Spleen (tissue), 3 donors: Measurements from ENCODE around the gene ELMO2.

Experiments used
- POLR2A ChIP-seq, 3 donors: fragments of 450-650 bp; IDR thresholded peaks; one replicate each; pipeline ENCODE4 v1.5.1; 2017; ENCODE audit warnings: antibody characterized with exemption in 3 of 3, mild to moderate bottlenecking in 1 of 3
- POLR2AphosphoS5 ChIP-seq, 3 donors: sonication (generic); formaldehyde crosslinking; IDR thresholded peaks; one replicate each; pipeline ENCODE4 v1.5.1; 2017; ENCODE audit warnings: antibody characterized with exemption in 3 of 3

DNA sequence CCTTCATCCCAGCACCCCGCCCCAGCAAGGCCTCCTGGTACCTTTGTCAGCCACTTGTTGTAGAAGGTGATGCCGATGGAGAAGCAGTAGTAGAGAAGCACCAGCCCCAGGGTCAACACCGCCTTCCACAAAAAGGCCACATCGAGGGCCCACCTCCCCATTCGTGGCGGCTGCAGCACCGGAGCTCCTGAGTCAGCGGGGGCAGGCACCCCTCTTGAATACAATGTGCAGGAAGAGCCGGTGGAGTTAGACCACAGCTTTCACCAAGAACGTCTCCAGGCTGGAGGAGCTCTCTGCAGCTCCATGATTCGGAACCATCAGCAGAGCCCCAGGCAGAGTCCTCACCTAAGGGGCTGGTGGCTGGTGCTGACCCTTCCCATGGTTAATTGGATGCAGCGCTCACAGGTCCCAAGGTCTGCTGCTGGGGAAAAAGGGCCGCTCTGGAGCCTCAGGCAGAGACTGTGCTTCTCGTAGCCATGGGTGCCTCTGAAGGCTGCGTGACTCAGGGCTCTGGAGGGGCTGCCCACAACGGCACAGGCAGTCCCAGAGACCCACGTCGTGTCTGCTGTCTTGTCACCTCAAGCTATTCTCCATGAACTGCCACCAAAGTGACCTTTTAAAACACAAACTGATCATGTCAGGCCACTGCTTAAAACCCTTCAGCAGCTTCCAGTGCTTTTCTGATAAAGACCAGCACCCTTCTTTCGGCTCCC, 47.9 kb downstream of the ELMO2 start:
- TF ChIP-seq POLR2AphosphoS5 (IDR thresholded peaks at IDR 0.05) (no peak), POLR2A (IDR thresholded peaks at IDR 0.05) (no peak)
